Measurements from ENCODE around the gene KNTC1.

- no peak for TF ChIP-seq EZH2phosphoT487 (IDR thresholded peaks at IDR 0.05)
- TF ChIP-seq, protein P1, sequence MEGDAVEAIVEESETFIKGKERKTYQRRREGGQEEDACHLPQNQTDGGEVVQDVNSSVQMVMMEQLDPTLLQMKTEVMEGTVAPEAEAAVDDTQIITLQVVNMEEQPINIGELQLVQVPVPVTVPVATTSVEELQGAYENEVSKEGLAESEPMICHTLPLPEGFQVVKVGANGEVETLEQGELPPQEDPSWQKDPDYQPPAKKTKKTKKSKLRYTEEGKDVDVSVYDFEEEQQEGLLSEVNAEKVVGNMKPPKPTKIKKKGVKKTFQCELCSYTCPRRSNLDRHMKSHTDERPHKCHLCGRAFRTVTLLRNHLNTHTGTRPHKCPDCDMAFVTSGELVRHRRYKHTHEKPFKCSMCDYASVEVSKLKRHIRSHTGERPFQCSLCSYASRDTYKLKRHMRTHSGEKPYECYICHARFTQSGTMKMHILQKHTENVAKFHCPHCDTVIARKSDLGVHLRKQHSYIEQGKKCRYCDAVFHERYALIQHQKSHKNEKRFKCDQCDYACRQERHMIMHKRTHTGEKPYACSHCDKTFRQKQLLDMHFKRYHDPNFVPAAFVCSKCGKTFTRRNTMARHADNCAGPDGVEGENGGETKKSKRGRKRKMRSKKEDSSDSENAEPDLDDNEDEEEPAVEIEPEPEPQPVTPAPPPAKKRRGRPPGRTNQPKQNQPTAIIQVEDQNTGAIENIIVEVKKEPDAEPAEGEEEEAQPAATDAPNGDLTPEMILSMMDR (IDR thresholded peaks at IDR 0.05) = no peak
- TF ChIP-seq EZH2 (IDR thresholded peaks at IDR 0.05) = no peak
Observed at GRCh38 chr12:122569288-122569687, 42.2 kb downstream of the KNTC1 start.
